Measurements from ENCODE around the gene TMEM115. TPM values are rescaled to one million over a fixed set of nuclear protein-coding genes. Genes with fewer than 3 reads are reported as not detected.

TMEM115 gene
- total and polyA plus RNA-seq, 2 of the 13 experiments (the other 11 are each of a cell fraction or from before 2014, with no cell fraction given): 22.1 to 30.7 TPM

DNA sequence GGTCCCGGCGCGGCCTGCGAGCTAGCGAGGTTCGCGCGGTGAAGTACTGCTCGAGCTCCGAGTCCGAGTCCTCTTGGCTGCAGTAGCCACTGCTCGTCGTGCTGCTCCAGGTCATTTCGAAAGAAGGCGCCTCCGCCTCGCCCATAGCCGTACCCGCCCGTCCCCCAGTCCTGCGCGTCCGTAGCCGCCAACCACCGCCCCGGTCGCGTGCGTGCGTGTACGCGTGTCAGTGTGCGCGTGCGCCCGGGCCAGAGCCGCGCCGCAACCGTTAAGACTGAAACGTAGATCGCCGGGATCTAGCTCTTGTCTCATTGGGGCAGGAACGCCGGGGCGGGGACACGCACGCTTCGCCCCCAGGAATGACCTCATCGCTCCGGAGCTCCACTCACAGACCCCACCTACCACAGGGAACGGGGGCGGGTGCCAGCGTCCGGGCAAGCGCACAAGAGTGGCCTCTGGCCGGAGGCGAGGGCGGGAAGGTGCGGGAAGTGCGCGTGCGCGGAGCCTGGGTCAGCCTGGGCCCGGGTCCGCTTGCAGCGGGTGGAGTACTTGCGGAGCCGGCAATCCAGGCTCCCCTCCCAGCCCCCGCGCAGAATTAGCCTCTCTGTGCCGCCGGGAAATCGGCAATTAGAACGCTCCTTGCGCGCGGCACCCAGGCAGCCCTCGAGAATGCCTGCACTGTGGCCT is 22.0 kb downstream of the TMEM115 start (continued):
- TF ChIP-seq, protein P1, sequence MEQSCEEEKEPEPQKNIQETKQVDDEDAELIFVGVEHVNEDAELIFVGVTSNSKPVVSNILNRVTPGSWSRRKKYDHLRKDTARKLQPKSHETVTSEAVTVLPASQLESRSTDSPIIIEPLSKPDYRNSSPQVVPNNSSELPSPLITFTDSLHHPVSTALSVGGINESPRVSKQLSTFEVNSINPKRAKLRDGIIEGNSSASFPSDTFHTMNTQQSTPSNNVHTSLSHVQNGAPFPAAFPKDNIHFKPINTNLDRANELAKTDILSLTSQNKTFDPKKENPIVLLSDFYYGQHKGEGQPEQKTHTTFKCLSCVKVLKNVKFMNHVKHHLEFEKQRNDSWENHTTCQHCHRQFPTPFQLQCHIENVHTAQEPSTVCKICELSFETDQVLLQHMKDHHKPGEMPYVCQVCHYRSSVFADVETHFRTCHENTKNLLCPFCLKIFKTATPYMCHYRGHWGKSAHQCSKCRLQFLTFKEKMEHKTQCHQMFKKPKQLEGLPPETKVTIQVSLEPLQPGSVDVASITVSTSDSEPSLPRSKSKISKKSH (CRISPR knock-in tag; IDR thresholded peaks at IDR 0.05; ENCODE audit: borderline replicate concordance): 0 out of 2 replicates have a peak, but pooled peaks have one; percentile 67
- TF ChIP-seq ZNF274 (CRISPR knock-in tag; IDR thresholded peaks at IDR 0.05) (0 out of 2 replicates have a peak, but pooled peaks have one; percentile 46), YEATS4 (CRISPR knock-in tag; IDR thresholded peaks at IDR 0.05; ENCODE audit: borderline replicate concordance) (peak; percentile 97), ZNF317 (CRISPR knock-in tag; IDR thresholded peaks at IDR 0.05) (peak; percentile 85), GTF3A (CRISPR knock-in tag; conservative IDR thresholded peaks at IDR 0.05) (peak; percentile 90; the same call in 1 of the 2 replicates), RXRB (CRISPR knock-in tag; IDR thresholded peaks at IDR 0.05; ENCODE audit: borderline replicate concordance) (peak; percentile 40; the same call in 1 of the 2 replicates), ZNF296 (CRISPR knock-in tag; conservative IDR thresholded peaks at IDR 0.05) (peak; percentile 75; the same call in 1 of the 2 replicates), ZNF138 (CRISPR knock-in tag; IDR thresholded peaks at IDR 0.05; ENCODE audit: low read depth) (peak; percentile 91; the same call in 1 of the 2 replicates), ZNF124 (CRISPR knock-in tag; IDR thresholded peaks at IDR 0.05) (peak; percentile 62; the same call in 1 of the 2 replicates)
- TF ChIP-seq, protein P2, sequence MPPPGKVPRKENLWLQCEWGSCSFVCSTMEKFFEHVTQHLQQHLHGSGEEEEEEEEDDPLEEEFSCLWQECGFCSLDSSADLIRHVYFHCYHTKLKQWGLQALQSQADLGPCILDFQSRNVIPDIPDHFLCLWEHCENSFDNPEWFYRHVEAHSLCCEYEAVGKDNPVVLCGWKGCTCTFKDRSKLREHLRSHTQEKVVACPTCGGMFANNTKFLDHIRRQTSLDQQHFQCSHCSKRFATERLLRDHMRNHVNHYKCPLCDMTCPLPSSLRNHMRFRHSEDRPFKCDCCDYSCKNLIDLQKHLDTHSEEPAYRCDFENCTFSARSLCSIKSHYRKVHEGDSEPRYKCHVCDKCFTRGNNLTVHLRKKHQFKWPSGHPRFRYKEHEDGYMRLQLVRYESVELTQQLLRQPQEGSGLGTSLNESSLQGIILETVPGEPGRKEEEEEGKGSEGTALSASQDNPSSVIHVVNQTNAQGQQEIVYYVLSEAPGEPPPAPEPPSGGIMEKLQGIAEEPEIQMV (CRISPR knock-in tag; IDR thresholded peaks at IDR 0.05; ENCODE audit: low read depth): peak; percentile 69; the same call in 1 of the 2 replicates
- TF ChIP-seq, protein P3, sequence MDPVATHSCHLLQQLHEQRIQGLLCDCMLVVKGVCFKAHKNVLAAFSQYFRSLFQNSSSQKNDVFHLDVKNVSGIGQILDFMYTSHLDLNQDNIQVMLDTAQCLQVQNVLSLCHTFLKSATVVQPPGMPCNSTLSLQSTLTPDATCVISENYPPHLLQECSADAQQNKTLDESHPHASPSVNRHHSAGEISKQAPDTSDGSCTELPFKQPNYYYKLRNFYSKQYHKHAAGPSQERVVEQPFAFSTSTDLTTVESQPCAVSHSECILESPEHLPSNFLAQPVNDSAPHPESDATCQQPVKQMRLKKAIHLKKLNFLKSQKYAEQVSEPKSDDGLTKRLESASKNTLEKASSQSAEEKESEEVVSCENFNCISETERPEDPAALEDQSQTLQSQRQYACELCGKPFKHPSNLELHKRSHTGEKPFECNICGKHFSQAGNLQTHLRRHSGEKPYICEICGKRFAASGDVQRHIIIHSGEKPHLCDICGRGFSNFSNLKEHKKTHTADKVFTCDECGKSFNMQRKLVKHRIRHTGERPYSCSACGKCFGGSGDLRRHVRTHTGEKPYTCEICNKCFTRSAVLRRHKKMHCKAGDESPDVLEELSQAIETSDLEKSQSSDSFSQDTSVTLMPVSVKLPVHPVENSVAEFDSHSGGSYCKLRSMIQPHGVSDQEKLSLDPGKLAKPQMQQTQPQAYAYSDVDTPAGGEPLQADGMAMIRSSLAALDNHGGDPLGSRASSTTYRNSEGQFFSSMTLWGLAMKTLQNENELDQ (CRISPR knock-in tag; IDR thresholded peaks at IDR 0.05; ENCODE audit: borderline replicate concordance): no peak
- TF ChIP-seq, protein P4, sequence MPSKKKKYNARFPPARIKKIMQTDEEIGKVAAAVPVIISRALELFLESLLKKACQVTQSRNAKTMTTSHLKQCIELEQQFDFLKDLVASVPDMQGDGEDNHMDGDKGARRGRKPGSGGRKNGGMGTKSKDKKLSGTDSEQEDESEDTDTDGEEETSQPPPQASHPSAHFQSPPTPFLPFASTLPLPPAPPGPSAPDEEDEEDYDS (CRISPR knock-in tag; IDR thresholded peaks at IDR 0.05): peak; percentile 84
- TF ChIP-seq, protein P5, sequence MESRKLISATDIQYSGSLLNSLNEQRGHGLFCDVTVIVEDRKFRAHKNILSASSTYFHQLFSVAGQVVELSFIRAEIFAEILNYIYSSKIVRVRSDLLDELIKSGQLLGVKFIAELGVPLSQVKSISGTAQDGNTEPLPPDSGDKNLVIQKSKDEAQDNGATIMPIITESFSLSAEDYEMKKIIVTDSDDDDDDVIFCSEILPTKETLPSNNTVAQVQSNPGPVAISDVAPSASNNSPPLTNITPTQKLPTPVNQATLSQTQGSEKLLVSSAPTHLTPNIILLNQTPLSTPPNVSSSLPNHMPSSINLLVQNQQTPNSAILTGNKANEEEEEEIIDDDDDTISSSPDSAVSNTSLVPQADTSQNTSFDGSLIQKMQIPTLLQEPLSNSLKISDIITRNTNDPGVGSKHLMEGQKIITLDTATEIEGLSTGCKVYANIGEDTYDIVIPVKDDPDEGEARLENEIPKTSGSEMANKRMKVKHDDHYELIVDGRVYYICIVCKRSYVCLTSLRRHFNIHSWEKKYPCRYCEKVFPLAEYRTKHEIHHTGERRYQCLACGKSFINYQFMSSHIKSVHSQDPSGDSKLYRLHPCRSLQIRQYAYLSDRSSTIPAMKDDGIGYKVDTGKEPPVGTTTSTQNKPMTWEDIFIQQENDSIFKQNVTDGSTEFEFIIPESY (CRISPR knock-in tag; IDR thresholded peaks at IDR 0.05): peak; percentile 42; the same call in 1 of the 2 replicates
- TF ChIP-seq, protein P6, sequence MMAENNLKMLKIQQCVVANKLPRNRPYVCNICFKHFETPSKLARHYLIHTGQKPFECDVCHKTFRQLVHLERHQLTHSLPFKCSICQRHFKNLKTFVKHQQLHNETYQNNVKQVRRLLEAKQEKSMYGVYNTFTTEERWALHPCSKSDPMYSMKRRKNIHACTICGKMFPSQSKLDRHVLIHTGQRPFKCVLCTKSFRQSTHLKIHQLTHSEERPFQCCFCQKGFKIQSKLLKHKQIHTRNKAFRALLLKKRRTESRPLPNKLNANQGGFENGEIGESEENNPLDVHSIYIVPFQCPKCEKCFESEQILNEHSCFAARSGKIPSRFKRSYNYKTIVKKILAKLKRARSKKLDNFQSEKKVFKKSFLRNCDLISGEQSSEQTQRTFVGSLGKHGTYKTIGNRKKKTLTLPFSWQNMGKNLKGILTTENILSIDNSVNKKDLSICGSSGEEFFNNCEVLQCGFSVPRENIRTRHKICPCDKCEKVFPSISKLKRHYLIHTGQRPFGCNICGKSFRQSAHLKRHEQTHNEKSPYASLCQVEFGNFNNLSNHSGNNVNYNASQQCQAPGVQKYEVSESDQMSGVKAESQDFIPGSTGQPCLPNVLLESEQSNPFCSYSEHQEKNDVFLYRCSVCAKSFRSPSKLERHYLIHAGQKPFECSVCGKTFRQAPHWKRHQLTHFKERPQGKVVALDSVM (CRISPR knock-in tag; IDR thresholded peaks at IDR 0.05): 0 out of 2 replicates have a peak, but pooled peaks have one; percentile 15

All from HepG2 (cell line).